MCF 10A (cell line): Measurements from ENCODE around the gene LEO1. TPM values are rescaled to one million over a fixed set of nuclear protein-coding genes. Genes with fewer than 3 reads are reported as not detected.

Experiments
- BruUV-seq: library from RNA; stranded (reverse); fragments of 400-500 nt; replicated peaks from 2 replicates; lab custom pipeline; 2021; lab: Mats Ljungman, UMichigan
- CTCF ChIA-PET: fragments of 300-600 bp; sonication (Branson Sonifier 250); formaldehyde crosslinking; extraction: SDS; loops from one replicate; lab custom pipeline; 2021; ENCODE audit warnings: antibody characterized with exemption, inconsistent platforms; lab: Yijun Ruan, JAX
- POLR2A ChIA-PET: fragments of 300-600, 350-650 bp; sonication (Branson Sonifier 250); formaldehyde crosslinking; extraction: SDS; loops from one replicate; lab custom pipeline; 2020; ENCODE audit warnings: antibody characterized with exemption, inconsistent platforms; lab: Yijun Ruan, JAX
- DNase-seq: peaks from one replicate; pipeline ENCODE4 v3.0.0-alpha.2; 2018; ENCODE audit not compliant: unreplicated experiment
- H3K27ac Mint-ChIP-seq: one replicate; pipeline ENCODE4 v1.8.0; 2022; ENCODE audit warnings: mild to moderate bottlenecking, low read depth, mixed read lengths; ENCODE audit not compliant: unreplicated experiment
- H3K27me3 Mint-ChIP-seq: one replicate; pipeline ENCODE4 v1.8.0; 2022; ENCODE audit warnings: mixed read lengths; ENCODE audit not compliant: insufficient read depth, unreplicated experiment
- H3K36me3 Mint-ChIP-seq: one replicate; pipeline ENCODE4 v1.8.0; 2022; ENCODE audit warnings: mild to moderate bottlenecking, moderate library complexity, mixed read lengths; ENCODE audit not compliant: insufficient read depth, unreplicated experiment
- H3K4me1 Mint-ChIP-seq: one replicate; pipeline ENCODE4 v1.8.0; 2022; ENCODE audit warnings: mixed read lengths; ENCODE audit not compliant: insufficient read depth, unreplicated experiment
- H3K4me3 Mint-ChIP-seq: one replicate; pipeline ENCODE4 v1.8.0; 2022; ENCODE audit warnings: mild to moderate bottlenecking, moderate library complexity, mixed read lengths; ENCODE audit not compliant: unreplicated experiment
- H3K9me3 Mint-ChIP-seq: one replicate; pipeline ENCODE4 v1.8.0; 2022; ENCODE audit warnings: mixed read lengths; ENCODE audit not compliant: unreplicated experiment
- CTCF ChIP-seq: fragments of 200-600 bp; IDR thresholded peaks from one replicate; pipeline ENCODE4 v1.8.0; 2022; ENCODE audit warnings: antibody characterized with exemption, mild to moderate bottlenecking; ENCODE audit not compliant: unreplicated experiment
- intact Hi-C: fragments of 100-400 bp; cut with micrococcal nuclease; formaldehyde crosslinking; loops from 2 replicates; pipeline ENCODE4 v1.14.1; 2022
- total RNA-seq: library from RNA; stranded (reverse); gene quantifications from 2 replicates; pipeline ENCODE4 v1.2.3, GENCODE V29; 2022

Gene LEO1
- total RNA-seq, 1 experiment from 2014 or later: 24.2 TPM

- intact Hi-C loops: no loop called here
- Mint-ChIP-seq H3K4me1 (peaks cover 9% of the 10 kb centered on the region), H3K27ac (no peak overlapping the region), H3K9me3 (no peaks in the 10 kb centered on the region), H3K27me3 (no peaks in the 10 kb centered on the region), H3K4me3 (no peak overlapping the region), H3K36me3 (peaks cover 86% of the 10 kb centered on the region)
- no peak for TF ChIP-seq CTCF
- DNase-seq: no peak
- BruUV-seq: no TSS peak
- CTCF ChIA-PET: no interaction called here
- POLR2A ChIA-PET: no interaction called here
Observed at GRCh38 chr15:51912528-51912927, 59.0 kb downstream of the LEO1 start.

GRCh38 chr15:51909584-51909983, 62.0 kb downstream of the LEO1 start:
- peaks cover 19% of the 10 kb centered on the region for H3K4me1 Mint-ChIP-seq
- BruUV-seq: no TSS peak
- TF ChIP-seq CTCF: no peak
- POLR2A ChIA-PET: interaction anchor here (0.6 kb wide), 1 partner anchor 242 kb away, joined by 5 read pairs; no protein-coding TSS in a partner anchor
- H3K36me3 Mint-ChIP-seq: peaks cover 92% of the 10 kb centered on the region
- CTCF ChIA-PET: interaction anchor here (0.7 to 0.9 kb wide), 3 partner anchors 20 to 296 kb away, joined by 3 to 6 read pairs (median 3); no protein-coding TSS in a partner anchor
- no peak overlapping the region for H3K4me3 Mint-ChIP-seq
- intact Hi-C loops: loop anchor here (10.0 kb wide), 1 partner anchor 255 kb away; no protein-coding TSS in a partner anchor
- no peak for DNase-seq
- H3K27me3 Mint-ChIP-seq: no peaks in the 10 kb centered on the region
- H3K27ac Mint-ChIP-seq: no peak overlapping the region
- no peaks in the 10 kb centered on the region for H3K9me3 Mint-ChIP-seq

GRCh38 chr15:51908316-51908715, 63.3 kb downstream of the LEO1 start:
- no peak for DNase-seq
- intact Hi-C loops: loop anchor here (10.0 kb wide), 1 partner anchor 254 kb away; no protein-coding TSS in a partner anchor
- no TSS peak for BruUV-seq
- ChIA-PET POLR2A (interaction anchor here (0.7 to 1.3 kb wide), 4 partner anchors 11 to 262 kb away, joined by 3 to 4 read pairs (median 3); no protein-coding TSS in a partner anchor), CTCF (interaction anchor here (0.6 to 1.0 kb wide), 6 partner anchors 10 to 258 kb away, joined by 3 to 8 read pairs (median 3); no protein-coding TSS in a partner anchor)
- Mint-ChIP-seq H3K4me1 (peaks cover 19% of the 10 kb centered on the region), H3K9me3 (no peaks in the 10 kb centered on the region), H3K27me3 (no peaks in the 10 kb centered on the region), H3K36me3 (peaks cover 92% of the 10 kb centered on the region), H3K4me3 (no peak overlapping the region), H3K27ac (no peak overlapping the region)
- no peak for TF ChIP-seq CTCF

- intact Hi-C loops: loop anchor here (2.0 to 10.0 kb wide), 3 partner anchors 76 to 252 kb away; no protein-coding TSS in a partner anchor
- Mint-ChIP-seq H3K27me3 (no peaks in the 10 kb centered on the region), H3K27ac (peak overlapping the region; percentile 23), H3K4me3 (no peak overlapping the region), H3K36me3 (peaks cover 92% of the 10 kb centered on the region), H3K4me1 (peaks cover 19% of the 10 kb centered on the region), H3K9me3 (no peaks in the 10 kb centered on the region)
- CTCF ChIA-PET: interaction anchor here (0.7 to 3.2 kb wide), 6 partner anchors 9 to 299 kb away, joined by 3 to 18 read pairs (median 4); no protein-coding TSS in a partner anchor
- DNase-seq: peak; percentile 71
- POLR2A ChIA-PET: interaction anchor here (1.0 to 1.3 kb wide), 2 partner anchors 10 to 16 kb away, joined by 3 to 4 read pairs; no protein-coding TSS in a partner anchor
- peak; percentile 13 for TF ChIP-seq CTCF
- no TSS peak for BruUV-seq
Observed at GRCh38 chr15:51907136-51907862, 64.3 kb downstream of the LEO1 start.
